ENCODE measurements around the gene CCT3.
"Not testable (repeated sequence)": the region's sequence is repeated elsewhere in the genome, so short reads cannot be mapped to it uniquely, and the experiment has no call there.

The CCT3 gene

GRCh38 chr1:156368157-156368658, 30.1 kb upstream of the CCT3 start:
- no peak for DNase-seq

GRCh38 chr1:156367383-156368156, 29.5 kb upstream of the CCT3 start:
- no peak for DNase-seq

- no peak for DNase-seq
Observed at GRCh38 chr1:156366378-156367166, 28.5 kb upstream of the CCT3 start.

GRCh38 chr1:156365754-156366153, 27.7 kb upstream of the CCT3 start:
- no peak for DNase-seq

GRCh38 chr1:156360534-156360933, 22.4 kb upstream of the CCT3 start:
- no peak for DNase-seq

GRCh38 chr1:156359973-156360372, 21.9 kb upstream of the CCT3 start:
- DNase-seq = no peak

GRCh38 chr1:156359249-156359648, 21.2 kb upstream of the CCT3 start:
- no peak for DNase-seq

- no peak for DNase-seq
Observed at GRCh38 chr1:156358641-156359040, 20.5 kb upstream of the CCT3 start.

- no peak for DNase-seq
Observed at GRCh38 chr1:156357977-156358376, 19.9 kb upstream of the CCT3 start.

- DNase-seq = peak; percentile 36
Observed at GRCh38 chr1:156356875-156357534, 18.9 kb upstream of the CCT3 start.

GRCh38 chr1:156356262-156356874, 18.3 kb upstream of the CCT3 start:
- no peak for DNase-seq

- DNase-seq = not testable (repeated sequence)
Observed at GRCh38 chr1:156352481-156352880, 14.4 kb upstream of the CCT3 start.

GRCh38 chr1:156347331-156347730, 9.2 kb upstream of the CCT3 start:
- no peak for DNase-seq

- no peak for DNase-seq
Observed at GRCh38 chr1:156346636-156347035, 8.5 kb upstream of the CCT3 start.

- DNase-seq = not testable (repeated sequence)
Observed at GRCh38 chr1:156346035-156346434, 7.9 kb upstream of the CCT3 start.

GRCh38 chr1:156344409-156344808, 6.3 kb upstream of the CCT3 start:
- no peak for DNase-seq

GRCh38 chr1:156342166-156342955, 4.3 kb upstream of the CCT3 start:
- no peak for DNase-seq

- no peak for DNase-seq
Observed at GRCh38 chr1:156337888-156338179, 258 bp downstream of the CCT3 start.

GRCh38 chr1:156337052-156337887, 822 bp downstream of the CCT3 start:
- DNase-seq = no peak

GRCh38 chr1:156336242-156336641, 1.9 kb downstream of the CCT3 start:
- DNase-seq = no peak

- not testable (repeated sequence) for DNase-seq
Observed at GRCh38 chr1:156323179-156323578, 14.9 kb downstream of the CCT3 start.

All from activated effector memory CD4-positive, alpha-beta T cell treated with Interleukin-2 at 50 U/mL for 16 hours (primary cell).